HFFc6 (cell line): ENCODE measurements around the gene EIPR1. TPM values are rescaled to one million over a fixed set of nuclear protein-coding genes. Genes with fewer than 3 reads are reported as not detected.

Experiments
- DNase-seq: peaks from one replicate; pipeline ENCODE4 v3.0.0-alpha.2; 2018
- H3K27ac Mint-ChIP-seq: 2 replicates; pipeline ENCODE4 v1.8.0; 2020; ENCODE audit warnings: mild to moderate bottlenecking, mixed read lengths
- H3K27me3 Mint-ChIP-seq: 2 replicates; pipeline ENCODE4 v1.8.0; 2021; ENCODE audit warnings: mild to moderate bottlenecking, moderate library complexity, mixed read lengths; ENCODE audit not compliant: insufficient read depth
- H3K36me3 Mint-ChIP-seq: 2 replicates; pipeline ENCODE4 v1.8.0; 2021; ENCODE audit warnings: low read depth, mixed read lengths
- H3K4me1 Mint-ChIP-seq: 2 replicates; pipeline ENCODE4 v1.8.0; 2020; ENCODE audit warnings: low read depth, mixed read lengths
- H3K4me3 Mint-ChIP-seq: 2 replicates; pipeline ENCODE4 v1.8.0; 2020; ENCODE audit warnings: mild to moderate bottlenecking, moderate library complexity, mixed read lengths
- H3K9me3 Mint-ChIP-seq: 2 replicates; pipeline ENCODE4 v1.8.0; 2020; ENCODE audit warnings: mild to moderate bottlenecking, mixed read lengths
- total RNA-seq, 6 experiments: library from RNA; stranded (reverse); fragmentation: NEBNext Ultra II Directional; extraction: Animal tissue kit (Norgen Biotek cat#: 25700); gene quantifications; 2 replicates in 1 of 6; 3 replicates in 5 of 6; pipeline ENCODE4 v1.2.3, GENCODE V29; 2021
- TF ChIP-seq, protein P1 (sequence below): fragments of 200-600 bp; sonication (generic); IDR thresholded peaks from 2 replicates; pipeline ENCODE4 v1.5.0; 2021; ENCODE audit warnings: antibody characterized with exemption, mild to moderate bottlenecking

EIPR1 gene
- total RNA-seq, 6 experiments from 2014 or later, result 26.6 to 30.9 (median 28.8) TPM

DNA sequence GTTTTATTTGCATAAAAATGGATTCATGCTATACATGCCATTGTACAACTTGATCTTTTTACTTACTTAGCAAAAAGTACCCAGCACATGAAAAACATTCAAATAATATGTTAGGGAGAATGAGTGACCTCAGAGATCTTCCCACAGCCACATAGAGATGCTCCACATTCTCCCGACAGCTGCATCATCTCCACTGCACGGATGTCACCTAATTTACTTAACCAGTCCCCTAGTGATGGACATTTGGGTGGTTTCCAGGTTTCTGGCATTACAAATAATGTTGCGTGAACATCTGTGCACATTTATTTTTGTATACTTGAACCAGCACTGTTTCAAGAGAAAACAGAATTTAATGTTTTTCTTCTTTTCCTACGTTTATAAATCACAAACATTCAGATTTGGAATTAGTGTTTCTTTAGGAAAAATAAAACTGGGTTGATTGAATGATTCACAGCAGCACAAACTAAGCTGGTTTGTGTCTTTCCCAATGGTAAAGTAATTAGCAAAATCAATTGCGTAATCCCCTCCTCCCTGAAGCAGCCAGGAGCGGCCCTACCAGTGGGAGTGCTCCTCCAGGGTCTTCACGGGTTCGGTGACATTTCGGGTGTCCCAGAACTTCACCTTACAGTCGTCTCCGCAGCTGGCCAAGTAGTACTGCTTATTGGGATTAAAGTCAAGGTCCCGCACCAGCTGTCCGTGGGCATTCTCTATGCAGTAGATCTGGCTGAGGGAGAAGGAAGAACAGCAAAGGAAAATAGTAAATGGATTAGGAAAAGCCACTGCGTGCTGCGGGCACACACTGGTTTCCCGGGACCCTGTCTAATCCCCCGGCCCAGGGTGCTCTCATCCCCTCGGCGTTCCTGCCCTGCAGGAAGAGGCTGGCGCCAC, 183.9 kb downstream of the EIPR1 start:
- TF ChIP-seq, protein P1, sequence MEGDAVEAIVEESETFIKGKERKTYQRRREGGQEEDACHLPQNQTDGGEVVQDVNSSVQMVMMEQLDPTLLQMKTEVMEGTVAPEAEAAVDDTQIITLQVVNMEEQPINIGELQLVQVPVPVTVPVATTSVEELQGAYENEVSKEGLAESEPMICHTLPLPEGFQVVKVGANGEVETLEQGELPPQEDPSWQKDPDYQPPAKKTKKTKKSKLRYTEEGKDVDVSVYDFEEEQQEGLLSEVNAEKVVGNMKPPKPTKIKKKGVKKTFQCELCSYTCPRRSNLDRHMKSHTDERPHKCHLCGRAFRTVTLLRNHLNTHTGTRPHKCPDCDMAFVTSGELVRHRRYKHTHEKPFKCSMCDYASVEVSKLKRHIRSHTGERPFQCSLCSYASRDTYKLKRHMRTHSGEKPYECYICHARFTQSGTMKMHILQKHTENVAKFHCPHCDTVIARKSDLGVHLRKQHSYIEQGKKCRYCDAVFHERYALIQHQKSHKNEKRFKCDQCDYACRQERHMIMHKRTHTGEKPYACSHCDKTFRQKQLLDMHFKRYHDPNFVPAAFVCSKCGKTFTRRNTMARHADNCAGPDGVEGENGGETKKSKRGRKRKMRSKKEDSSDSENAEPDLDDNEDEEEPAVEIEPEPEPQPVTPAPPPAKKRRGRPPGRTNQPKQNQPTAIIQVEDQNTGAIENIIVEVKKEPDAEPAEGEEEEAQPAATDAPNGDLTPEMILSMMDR, result no peak
- no peak overlapping the region for H3K4me3 Mint-ChIP-seq
- H3K27ac Mint-ChIP-seq, result no peak overlapping the region
- H3K36me3 Mint-ChIP-seq, result peaks cover 4% of the 10 kb centered on the region
- peaks cover 2% of the 10 kb centered on the region; the same call in 1 of the 2 replicates for H3K27me3 Mint-ChIP-seq
- DNase-seq, result no peak
- H3K4me1 Mint-ChIP-seq, result no peaks in the 10 kb centered on the region
- no peaks in the 10 kb centered on the region for H3K9me3 Mint-ChIP-seq

DNA sequence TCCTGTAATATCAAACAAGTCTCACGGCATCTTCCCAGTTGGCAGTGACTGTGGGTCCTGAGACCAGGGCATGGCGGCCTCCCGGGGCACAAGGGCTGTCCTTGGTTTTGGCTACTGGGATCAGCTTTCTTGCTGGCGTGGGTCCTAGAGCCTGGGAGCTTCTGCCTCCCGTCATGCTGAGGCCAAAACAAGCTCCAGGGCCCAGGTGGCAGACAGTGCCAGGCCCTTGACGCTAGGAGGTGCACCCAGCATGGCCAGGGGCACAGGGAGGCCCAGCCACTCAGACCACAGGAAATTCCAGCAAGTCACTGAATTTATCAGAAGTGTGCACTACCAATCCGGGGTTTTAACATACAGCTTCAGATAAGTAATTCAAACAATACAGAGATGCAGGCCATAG, 184.7 kb downstream of the EIPR1 start:
- no peaks in the 10 kb centered on the region for H3K4me1 Mint-ChIP-seq
- H3K27me3 Mint-ChIP-seq, result peaks cover 2% of the 10 kb centered on the region
- no peak for DNase-seq
- TF ChIP-seq, protein P1, result no peak
- H3K4me3 Mint-ChIP-seq, result no peak overlapping the region
- H3K36me3 Mint-ChIP-seq, result peaks cover 4% of the 10 kb centered on the region
- no peak overlapping the region for H3K27ac Mint-ChIP-seq
- H3K9me3 Mint-ChIP-seq, result no peaks in the 10 kb centered on the region

DNA sequence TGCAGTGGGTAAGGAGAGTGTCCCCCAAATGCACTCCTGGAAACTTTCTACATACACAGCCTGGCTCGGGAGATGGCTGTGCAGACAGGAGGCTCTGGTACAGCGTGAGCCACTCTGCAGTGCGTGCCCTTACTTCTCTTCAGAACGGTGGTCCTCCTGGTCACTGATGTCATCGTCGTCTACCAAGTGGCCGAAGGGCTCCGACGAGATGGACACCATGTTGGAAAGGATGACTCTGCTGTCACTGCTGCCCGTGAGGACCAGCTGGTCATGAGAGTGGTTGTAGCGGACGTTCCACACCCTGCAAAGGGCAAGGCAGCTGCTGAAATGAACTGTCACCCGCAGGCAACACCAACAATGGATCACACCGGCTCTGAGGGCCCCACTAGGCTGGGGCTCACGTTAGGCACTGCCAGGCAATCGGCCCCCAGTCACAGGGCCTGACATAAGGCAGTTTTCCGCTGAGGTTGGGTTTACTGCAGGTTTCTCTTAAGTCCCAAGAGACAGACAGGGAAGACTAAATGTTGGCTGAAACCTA, 185.3 kb downstream of the EIPR1 start:
- Mint-ChIP-seq H3K4me3 (no peak overlapping the region), H3K36me3 (peaks cover 4% of the 10 kb centered on the region), H3K9me3 (no peaks in the 10 kb centered on the region), H3K4me1 (no peaks in the 10 kb centered on the region), H3K27ac (no peak overlapping the region), H3K27me3 (peaks cover 2% of the 10 kb centered on the region)
- TF ChIP-seq, protein P1, result no peak
- DNase-seq, result no peak

DNA sequence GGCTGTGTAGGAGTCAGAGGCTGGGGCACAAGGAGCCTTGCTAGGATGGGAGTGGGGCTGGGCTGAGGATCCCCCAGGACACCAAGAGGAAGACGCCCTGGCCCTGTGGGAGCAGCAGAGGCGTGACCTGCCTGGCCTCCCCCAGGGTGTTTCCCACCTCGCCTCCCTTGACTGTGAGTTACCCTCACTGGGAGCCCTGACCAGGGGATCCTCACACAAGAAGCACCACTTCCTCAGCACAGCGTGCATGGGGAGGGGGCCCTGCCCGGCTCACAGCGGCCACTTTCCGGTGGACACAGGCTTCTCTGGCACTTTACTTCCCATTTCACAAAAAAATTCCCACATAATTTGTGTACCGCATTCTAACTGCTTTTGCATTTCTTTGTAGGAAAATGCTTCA, 187.7 kb downstream of the EIPR1 start:
- Mint-ChIP-seq H3K4me3 (no peak overlapping the region), H3K9me3 (no peaks in the 10 kb centered on the region), H3K36me3 (peaks cover 8% of the 10 kb centered on the region)

DNA sequence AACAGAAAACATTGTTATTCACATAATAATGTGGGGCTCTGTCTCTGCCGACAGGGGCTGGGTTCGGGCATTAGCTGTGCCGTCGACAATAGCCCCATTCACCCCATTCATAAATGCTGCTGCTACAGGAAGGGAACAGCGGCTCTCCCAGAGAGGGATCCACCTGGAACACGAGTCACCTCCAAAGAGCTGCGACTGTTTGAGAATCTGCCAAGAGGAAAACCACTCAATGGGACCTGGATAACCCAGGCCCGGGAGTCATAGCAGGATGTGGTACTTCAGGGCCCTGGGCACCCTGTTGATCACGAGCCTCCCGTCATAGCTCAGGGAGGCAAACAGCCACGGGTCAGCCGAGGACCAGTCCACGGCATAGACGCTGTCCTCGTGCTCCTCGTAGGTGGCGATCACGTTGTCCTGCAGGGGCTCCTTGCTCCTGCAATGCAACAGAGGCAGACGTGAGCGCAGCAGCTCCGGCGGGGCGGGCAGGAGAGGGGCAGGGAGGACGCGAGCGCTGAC, 188.5 kb downstream of the EIPR1 start:
- TF ChIP-seq, protein P1, result no peak
- H3K27ac Mint-ChIP-seq, result no peak overlapping the region
- no peak overlapping the region for H3K4me3 Mint-ChIP-seq
- DNase-seq, result no peak
- H3K36me3 Mint-ChIP-seq, result peaks cover 8% of the 10 kb centered on the region
- no peaks in the 10 kb centered on the region; the same call in none of the 2 replicates for H3K27me3 Mint-ChIP-seq
- H3K9me3 Mint-ChIP-seq, result no peaks in the 10 kb centered on the region
- H3K4me1 Mint-ChIP-seq, result no peaks in the 10 kb centered on the region

More for the DNA sequence above, 187.7 kb downstream of the EIPR1 start:
- no peaks in the 10 kb centered on the region; the same call in none of the 2 replicates for H3K27me3 Mint-ChIP-seq
- H3K27ac Mint-ChIP-seq, result no peak overlapping the region
- no peak for DNase-seq
- H3K4me1 Mint-ChIP-seq, result no peaks in the 10 kb centered on the region
- TF ChIP-seq, protein P1, result no peak
